HG02678 (cell line): ENCODE data around the gene PI4KA.
"Not testable (repeated sequence)": the region's sequence is repeated elsewhere in the genome, so short reads cannot be mapped to it uniquely, and the experiment has no call there.

Source experiments
- ATAC-seq: cut with Tn5 transposase; IDR thresholded peaks from one replicate; pipeline ENCODE4 v1.9.1; 2021; ENCODE audit warnings: mild to moderate bottlenecking, moderate library complexity; ENCODE audit not compliant: unreplicated experiment

The PI4KA gene

DNA sequence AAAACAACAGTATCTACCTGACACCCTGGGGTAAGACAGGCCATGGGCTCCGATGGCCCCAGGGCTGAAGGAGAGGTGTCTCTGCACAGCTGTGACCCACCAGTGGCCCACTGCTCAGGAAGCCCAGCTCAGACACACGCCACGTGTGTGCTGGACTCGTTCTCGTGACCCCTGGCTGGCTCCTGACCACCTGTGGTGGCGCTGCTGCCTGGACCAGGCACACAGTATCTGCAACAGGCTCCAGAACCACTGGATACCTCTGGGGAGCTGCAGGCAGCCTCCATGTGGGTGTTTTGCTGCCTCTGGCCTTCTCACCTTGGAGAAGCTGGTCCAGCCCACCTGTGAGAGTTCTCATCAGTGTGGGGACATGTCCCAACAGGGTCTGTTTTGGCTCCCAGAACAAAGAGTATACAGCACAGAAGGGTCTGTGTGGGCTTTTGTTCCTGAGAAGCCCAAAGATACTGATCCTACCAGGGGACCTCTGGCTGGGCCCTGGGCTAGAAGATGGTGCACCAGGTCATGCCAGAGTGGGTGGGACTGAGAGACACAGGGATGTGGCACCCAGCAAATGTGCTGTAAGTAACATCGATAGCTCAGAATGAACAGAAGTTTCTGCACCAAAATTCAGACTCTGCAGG lies 106.4 kb downstream of the PI4KA start:
- ATAC-seq = no peak

DNA sequence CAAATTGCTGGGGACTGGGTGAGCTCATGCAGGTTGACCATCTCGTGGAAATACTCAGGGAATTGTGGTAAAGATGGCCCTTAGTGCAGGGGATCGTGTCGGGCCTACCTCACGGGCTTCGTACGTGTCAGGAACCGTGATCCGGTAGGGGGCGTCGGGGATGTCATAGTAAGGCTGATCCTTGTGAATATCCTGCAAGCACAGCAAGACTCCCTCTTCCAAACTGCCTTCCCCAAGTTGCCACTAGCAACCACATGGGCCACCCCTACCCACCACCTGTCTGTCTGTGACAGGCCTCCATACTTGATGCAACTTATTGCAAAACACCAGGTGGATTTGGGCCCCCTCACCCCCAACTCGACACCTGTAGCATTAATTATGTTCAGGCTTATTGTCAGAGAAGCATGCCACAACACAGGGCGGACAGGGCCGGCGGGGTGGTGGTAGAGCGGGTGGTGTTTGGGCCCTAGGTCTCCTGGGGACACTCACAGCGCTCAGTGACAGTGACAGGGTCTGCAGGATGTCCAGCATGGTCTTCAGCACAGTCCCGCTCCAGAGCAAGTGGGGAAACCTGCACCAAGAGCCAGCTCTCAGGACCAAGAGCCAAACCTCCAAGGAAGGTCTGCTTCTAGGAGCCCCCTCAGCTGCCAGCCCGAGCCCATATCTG lies 107.3 kb downstream of the PI4KA start:
- ATAC-seq = no peak

DNA sequence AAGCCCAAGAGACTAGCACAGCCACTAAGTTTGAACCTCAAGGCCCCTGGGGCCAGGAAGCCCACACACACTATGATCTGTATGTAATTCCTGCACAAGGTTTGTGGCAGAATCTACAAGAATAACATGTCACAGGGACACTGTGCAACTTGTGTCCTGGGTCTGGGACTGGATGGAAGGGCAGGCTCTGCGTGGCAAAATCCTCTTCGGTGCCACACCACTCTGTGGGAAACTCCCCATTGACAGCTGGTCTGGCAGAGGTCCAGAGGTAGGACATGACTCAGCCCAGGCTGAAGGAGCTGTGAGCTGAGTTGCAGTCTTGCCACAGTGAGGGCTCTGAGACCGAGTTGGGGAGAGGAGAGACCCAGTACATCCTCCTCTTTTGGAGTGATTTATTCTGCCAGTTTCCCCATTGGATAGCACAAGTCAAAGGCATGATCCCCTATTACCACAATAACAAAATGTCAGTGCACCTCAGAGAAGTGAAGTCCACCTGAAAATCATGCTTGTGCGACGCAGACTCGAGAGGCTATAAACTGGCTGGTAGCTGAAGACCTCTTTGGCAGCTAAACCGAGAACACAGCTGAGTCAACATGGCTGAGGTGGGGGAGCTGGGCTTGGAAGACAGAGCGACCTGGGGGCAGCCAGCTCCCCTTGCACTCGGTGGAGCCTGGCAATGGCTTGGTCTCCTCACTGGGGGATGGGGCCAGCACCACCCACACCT lies 108.0 kb downstream of the PI4KA start:
- ATAC-seq = no peak

DNA sequence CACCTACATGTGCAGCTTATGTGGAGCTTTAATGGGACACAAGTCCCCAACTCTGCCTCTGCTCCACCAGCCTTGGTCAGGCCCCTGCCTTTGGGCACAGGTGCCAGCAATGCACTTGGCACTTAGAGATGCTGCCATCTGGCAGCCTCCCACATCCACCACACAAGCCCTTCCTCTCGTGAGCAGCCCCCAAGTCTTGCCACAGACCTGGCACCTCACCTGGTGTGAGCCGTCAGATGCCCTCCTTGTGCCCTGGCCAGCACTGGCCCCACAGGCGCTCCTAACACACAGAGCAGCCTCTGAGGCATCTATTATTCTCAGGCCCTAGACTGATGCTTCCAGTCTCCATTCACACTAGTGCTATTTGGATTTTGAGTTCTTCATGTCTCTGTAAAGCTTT lies 109.2 kb downstream of the PI4KA start:
- no peak for ATAC-seq

DNA sequence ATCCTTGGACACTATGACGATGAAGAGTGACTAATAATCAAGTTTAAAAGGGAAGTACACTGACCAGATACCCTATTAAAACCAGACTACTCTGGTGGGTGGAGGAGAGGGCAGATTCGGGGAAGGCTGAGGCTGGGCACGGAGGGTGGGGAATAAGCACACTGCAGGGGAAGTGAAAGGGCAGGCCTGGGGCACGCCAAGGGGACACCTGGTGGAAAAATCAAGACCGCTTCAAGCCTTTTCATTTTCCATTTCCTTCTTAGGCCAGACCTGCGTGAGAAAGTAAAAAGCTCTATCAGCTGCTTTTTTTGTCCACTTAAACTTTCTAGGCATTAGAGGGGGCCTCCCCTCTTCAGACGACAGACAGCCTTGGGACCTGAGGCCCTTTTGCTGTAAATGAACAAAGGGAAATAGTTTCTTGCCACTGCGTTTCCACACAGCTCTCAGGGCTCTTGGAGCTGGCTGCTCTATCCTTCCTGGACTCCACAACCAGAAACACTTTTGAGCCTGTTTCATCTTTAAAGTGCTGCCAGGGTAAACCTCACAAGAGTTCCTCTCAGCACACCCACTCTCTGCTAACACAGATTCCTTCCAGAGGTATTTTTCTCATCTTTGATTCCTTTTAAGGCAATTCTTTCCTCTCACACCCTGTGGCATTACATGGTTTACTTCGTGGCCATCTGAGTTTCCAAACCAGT lies 109.7 kb downstream of the PI4KA start:
- ATAC-seq = peak; percentile 68

DNA sequence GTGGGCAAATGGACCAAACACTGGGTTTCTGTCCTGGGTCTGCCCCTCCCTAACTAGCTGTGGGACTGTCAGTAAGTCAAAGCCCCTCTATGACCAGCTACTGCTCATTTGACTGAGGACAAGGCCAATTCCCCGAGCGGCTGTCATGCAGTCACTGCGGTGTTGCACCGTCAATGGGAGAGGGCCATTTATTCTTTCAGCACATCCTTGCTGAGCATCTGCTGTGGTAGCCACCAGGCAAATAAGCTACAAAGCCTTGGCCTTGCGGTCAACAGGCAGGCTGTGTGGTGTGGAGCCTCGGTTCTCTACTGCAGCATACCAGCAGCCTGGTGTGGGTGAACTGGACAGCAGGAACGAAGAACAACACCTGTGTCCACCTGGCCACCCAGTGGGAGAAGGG lies 110.5 kb downstream of the PI4KA start:
- no peak for ATAC-seq

DNA sequence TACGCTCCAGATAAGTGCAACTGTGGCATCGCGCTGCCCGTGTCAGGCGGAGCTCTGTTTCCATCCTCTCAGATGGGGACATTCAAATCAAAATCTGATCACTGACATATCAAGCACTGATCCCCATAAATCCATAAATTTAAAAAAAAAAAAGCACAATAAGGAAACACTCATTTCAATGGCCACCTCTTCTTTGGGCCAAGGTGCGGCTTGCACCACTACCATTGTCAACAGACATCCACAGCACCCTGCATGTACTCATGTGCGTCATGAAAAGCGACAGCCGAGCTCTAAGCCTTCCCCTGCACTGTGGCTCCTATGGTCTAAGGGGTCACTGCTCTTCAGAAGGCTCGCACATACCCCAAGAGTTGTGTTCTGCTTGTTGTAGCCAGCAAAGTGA lies 111.4 kb downstream of the PI4KA start:
- ATAC-seq = no peak

DNA sequence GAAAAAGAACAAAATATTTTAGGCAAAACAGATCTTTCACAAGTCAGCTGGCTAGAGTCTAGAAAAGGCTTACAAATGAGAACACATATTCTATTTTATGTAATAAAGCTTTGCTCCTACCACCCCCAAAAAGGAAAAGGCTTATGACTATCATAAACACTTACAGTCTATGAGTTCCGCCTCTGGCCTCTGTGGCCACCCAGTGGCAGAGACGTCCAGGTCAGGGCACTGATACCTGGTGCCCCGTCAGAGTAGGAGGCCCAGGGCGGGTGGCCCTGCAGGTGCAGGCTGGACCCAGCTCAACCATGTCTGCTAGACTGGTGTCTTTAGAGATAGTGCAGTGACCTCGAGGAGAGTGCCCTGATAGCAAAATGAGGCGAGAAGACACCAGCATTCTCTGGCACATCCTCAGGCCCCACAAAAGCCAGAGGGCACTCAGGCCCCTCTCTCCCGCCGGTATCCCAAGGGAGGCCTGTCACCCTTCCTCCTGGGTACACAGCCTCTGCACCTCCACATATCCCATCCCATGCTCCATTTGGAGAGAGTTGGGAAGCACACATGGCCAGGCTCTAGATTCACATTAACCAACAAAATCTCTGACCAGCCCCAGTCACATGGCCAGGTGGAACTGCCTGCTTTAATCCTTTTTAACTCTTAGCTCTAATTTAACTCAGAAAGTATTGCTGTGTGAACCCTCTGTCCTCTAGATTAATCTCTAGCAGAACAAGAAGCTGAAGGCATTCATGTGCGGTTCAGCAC lies 112.0 kb downstream of the PI4KA start:
- no peak for ATAC-seq

DNA sequence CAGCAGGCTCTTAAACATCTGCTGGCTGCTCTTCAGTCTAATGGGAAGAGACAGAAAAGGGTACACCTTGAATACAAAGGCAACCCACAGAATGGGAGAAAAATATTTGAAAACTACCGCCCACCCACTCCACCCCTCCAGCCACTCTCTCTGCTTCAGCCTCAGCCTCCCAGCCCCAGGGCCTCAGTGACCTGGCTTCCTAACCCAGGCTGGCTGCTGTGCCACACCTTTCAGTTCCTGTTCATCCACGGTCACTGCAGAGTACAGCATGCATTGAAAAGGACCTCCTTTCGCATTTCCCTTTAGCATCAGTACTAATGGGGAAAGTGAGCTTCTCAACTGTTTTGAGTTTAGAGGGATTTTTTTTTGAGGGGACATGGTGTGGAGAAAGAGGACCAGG lies 113.5 kb downstream of the PI4KA start:
- ATAC-seq = no peak

DNA sequence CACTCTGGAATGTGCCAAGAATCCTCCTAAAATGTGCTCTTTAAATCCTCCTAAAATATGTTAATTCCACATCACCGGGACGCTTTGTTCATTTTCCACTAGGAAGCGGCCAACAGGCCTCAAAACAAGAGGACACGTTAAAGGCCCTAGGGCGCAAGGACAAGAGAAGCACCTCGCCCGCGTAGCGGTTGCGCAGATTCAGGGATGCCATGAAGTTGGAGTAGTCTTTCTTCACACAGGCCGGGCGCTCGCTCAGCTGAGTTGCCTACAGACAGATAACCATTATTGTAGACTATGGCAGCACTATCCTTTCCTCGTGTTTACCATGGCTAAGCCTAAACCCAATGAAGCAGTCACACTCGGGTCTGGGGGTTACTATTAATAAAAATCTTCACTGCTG lies 114.2 kb downstream of the PI4KA start:
- ATAC-seq = no peak

DNA sequence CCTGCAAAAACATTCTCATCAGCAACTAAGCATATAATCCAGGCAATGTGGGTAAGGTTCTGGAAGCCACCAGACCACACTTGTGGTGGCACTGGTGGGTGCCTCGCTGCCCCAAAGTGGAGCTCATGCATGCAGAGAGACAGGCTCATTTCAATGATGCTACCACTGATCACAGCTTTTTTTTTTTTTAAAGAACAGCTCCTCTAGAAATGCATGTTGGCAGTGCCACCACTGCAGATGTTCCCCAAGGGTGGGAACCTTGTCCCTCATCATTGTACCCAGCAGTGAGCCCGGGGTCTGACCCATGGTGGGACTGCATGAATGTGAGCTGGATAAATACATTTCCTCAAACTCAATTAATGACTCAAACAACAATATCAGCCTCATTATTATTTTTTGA lies 115.8 kb downstream of the PI4KA start:
- no peak for ATAC-seq

DNA sequence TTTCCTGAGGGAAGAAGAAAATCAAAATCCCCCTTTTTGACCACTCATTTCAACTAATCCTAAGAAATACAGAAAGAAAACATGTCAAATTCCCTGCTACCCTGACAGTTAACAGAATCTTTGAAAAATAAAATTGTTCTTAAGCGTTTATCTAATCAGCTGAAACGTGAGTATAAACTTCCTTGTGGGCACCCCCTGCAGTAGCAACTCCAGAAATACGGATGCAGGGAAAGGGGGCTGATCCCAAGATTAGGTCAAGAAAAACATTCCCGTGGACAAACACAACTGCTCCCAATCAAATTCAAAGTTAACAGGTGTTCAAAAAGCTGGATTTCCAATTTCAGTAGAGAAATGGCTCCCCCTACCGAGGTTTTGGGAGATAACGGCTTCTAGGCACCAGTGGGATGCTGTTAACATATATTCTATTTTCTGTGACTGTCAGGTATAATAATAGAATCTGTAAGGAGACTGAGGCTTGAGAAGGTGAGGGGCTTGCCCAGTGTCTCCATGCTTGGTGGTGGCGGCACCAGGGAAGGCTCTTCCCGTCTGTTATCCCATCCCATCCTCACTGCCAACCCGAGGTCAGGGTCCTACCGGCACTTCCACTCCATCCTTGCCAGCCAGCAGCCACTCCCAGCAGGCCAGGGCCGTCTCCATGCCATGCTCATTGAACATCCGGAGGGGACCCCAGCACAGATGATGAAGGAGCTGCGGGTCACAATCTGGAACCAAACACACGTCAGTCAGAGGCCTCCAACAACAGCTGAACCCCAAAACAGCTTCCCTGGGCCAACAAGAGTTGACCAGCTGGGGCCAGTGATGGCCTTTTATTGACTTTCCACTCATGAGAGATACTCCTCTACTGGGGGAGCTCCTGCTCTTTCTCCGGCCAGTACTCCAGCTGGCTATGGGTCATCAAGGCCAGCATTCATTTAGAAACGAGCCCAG lies 116.7 kb downstream of the PI4KA start:
- ATAC-seq = no peak

DNA sequence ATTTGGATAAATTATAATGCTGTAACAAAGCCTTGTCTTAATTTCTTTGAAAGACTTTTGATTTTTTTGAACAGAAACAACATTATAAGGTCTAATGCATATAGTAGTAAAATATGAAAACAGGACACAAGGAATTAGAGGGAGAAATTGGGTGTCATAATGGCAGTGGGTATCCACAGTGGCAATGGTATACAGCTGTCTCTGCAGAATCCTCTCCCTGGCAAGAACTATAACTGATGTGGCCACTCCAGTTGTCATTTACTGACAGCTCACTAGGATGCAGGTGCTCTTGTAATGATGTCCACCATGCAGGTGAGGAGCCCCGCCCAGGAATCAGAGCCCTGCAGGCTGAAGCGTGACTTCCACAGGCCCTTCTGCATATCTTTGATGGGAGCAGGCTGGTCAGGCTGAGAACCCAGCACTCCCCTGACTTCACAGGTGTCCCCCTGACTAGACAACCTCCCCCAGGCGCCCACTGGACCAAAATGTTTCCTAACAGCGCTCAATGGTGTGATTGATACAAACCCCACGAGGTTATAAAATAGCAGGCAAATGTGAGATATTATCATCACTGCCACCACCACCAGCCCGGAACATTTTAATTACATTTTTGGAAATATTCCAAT lies 117.5 kb downstream of the PI4KA start:
- ATAC-seq = no peak

DNA sequence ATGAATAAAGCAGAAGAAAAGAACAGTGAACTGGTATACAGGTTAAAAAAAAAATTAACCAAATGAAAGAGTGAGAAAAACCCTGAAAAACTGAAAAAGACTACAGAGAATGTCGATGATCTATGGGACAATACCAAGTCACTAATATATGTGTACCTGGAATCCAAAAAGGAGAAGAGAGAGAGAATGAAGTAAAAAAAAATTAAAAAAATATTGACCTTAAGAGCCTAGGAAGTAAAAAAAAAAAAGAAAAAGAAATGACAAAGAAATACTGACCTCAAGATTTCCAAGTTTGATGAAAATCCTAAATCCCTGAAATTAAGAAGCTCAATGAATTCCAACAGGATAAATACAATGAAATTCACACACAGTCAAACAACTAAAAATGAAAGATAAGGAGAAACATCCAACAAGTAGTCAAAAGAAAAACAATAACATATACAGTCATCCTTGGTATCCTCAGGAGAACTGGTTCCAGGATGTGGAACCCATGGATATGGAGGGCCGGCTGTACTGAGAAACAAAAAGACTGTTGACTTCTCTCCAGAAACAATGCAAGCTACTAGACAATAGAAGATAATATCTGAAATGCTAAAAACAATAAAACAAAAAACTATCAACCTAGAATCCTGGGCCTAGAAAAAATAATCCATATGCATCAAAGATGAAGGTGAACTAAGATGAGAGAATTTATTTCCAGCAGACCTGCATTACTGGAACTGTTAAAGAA lies 118.2 kb downstream of the PI4KA start:
- no peak for ATAC-seq

DNA sequence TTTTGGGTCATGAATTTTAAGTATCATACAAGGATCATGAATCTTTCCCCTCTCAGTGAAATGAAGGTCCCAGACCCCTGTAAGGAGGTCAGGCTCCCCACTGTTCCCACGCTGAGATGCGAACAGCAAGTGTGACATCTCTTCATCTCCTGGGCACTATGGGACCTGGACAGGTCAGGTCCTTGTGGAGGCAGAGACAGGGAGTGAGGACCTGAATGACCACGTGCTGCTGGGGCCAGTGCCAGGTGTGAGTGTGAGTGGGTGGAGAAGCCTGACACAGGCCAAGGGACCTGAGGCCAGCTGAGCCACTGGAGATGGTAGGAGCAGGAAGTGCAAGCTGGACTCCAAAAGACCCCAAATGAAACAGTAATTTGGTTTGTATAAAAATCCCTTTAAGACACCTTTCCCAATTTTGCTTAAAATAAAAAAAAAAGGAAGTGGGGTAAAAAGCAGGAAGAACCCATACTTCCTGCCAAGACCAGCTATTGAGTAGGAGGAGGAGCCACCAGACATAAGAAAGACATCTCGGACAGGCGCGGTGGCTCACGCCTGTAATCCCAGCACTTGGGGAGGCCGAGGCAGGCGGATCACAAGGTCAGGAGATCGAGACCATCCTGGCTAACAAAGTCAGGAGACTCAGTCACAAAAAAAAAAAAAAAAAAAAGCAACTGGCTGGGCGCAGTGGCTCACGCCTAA lies 120.1 kb downstream of the PI4KA start:
- ATAC-seq = no peak

DNA sequence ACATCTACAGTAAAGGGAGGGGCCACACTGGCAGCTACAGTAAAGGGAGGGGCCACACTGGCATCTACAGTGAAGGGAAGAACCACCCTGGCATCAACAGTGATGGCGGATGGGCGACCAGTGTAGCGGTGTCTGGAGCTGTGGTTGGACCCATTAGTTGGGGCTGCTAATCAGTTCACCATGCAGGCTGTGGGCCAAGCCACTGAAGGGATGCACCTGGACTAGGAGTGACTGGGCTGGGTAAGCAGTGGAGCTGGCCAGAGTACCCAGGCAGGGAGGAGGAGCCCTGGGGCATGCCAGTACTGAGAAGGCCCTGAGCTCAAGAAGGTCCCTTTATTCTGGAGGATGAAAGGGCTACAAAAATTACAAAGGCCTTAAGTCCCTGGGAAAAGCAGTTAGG lies 121.7 kb downstream of the PI4KA start:
- not testable (repeated sequence) for ATAC-seq

DNA sequence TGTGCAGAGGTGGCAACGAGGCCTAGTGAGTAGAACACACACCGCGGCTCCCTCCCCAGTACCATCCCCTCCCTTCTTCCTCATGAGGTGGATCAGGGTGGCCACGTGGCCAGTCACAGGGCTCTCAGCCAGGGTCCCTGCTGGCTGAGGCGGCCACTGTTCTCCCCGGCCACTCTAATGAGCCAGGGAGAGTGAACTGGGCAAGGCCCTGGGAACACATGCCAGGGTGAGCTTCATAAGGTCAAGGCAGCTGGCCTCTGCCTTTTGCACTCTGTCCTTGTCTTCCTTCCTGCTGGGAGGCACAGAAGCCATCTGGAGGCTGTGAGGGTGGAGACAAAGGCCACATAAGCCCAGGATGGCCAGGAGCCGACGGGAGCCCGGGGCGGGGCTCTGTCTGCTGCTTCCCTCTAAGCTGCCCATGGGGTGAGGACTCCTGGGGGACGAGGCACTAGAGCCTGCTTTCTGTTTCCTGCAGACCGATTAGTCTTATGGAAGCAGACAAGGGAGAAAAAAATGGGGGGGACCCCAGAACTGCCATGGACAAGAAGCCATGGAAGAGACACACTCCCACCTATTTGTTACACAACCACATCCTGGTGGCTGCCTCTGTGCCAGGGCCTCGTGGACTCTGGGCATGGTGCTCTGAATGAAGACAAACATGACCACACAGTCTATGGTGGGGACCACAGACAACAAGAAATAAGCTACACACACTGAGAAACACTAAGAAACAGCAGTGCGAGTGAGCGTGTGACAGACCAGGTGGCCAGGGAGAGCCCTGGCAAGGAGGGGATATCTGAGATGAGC lies 123.1 kb downstream of the PI4KA start:
- not testable (repeated sequence) for ATAC-seq
